A673 (cell line): ENCODE measurements around the gene TEAD1.

Source experiments
- EZH2 ChIP-seq: fragments of 200-600 bp; sonication (generic); IDR thresholded peaks from 2 replicates; pipeline ENCODE4 v1.6.1; 2017; ENCODE audit warnings: borderline replicate concordance, low read depth, mild to moderate bottlenecking, mixed read lengths, antibody characterized with exemption, low read length; ENCODE audit not compliant: poor library complexity, severe bottlenecking
- TF ChIP-seq, protein P1 (sequence below): fragments of 300-800, 200-600 bp; sonication (generic); conservative IDR thresholded peaks from 2 replicates; pipeline ENCODE4 v1.5.1; 2017; ENCODE audit warnings: low read depth, mild to moderate bottlenecking, antibody characterized with exemption, low read length, moderate library complexity, mixed read lengths

DNA sequence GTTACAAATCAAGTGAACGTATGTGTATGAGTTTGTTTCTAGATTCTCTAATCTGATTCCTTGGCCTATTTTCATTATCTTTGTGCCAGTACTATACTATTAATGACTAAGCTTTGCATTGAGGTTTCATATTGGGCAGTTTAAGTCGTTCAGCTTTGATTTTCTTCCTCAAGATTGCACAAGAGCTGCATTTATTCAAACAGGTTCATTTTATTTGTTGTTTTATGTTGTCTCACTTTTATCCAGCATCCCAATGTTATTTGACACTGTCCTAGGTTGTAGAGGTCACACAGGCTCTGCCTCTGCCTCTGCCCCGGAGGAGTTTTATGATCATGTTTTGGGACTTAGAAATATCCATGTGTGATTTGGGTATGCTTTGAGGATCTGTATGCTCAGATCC is 79.8 kb downstream of the TEAD1 start:
- TF ChIP-seq, protein P1, sequence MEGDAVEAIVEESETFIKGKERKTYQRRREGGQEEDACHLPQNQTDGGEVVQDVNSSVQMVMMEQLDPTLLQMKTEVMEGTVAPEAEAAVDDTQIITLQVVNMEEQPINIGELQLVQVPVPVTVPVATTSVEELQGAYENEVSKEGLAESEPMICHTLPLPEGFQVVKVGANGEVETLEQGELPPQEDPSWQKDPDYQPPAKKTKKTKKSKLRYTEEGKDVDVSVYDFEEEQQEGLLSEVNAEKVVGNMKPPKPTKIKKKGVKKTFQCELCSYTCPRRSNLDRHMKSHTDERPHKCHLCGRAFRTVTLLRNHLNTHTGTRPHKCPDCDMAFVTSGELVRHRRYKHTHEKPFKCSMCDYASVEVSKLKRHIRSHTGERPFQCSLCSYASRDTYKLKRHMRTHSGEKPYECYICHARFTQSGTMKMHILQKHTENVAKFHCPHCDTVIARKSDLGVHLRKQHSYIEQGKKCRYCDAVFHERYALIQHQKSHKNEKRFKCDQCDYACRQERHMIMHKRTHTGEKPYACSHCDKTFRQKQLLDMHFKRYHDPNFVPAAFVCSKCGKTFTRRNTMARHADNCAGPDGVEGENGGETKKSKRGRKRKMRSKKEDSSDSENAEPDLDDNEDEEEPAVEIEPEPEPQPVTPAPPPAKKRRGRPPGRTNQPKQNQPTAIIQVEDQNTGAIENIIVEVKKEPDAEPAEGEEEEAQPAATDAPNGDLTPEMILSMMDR = no peak
- TF ChIP-seq EZH2 = no peak
